Panc1 (cell line): ENCODE results near the gene PDCD11. TPM values are rescaled to one million over a fixed set of nuclear protein-coding genes. Genes with fewer than 3 reads are reported as not detected.

Experiments
- microRNA-seq: library from miRNA; unstranded; fragments of <30 nt; microRNA quantifications from one replicate; pipeline ENCODE4 v1.1.0, GENCODE V29; 2020; ENCODE audit not compliant: unreplicated experiment
- total RNA-seq: library from RNA; stranded (reverse); gene quantifications from one replicate; pipeline ENCODE4 v1.2.1, GENCODE V29; 2021; ENCODE audit not compliant: unreplicated experiment

Gene PDCD11
- total RNA-seq, 1 experiment from 2014 or later = 92.8 TPM

Small RNA genes within 50 kb of the gene (microRNA-seq; reads per million reads assigned to microRNA genes)
- gene MIR1307 = 7,171 reads per million, percentile 94 among the genes with 10 or more reads in this experiment

Other genes with a start within 250 kb of the PDCD11 start
- 150 TPM for gene NT5C2, start 203.4 kb upstream of the PDCD11 start, total RNA-seq
- 0.10 TPM for gene RPEL1, start 150.7 kb upstream of the PDCD11 start, total RNA-seq
- 0.08 TPM for gene INA, start 119.5 kb upstream of the PDCD11 start, total RNA-seq
- gene PCGF6, start 45.5 kb upstream of the PDCD11 start, total RNA-seq = 18.0 TPM
- 6.0 TPM for gene TAF5, start 28.6 kb upstream of the PDCD11 start, total RNA-seq
- gene ATP5MK, start 151 bp upstream of the PDCD11 start, total RNA-seq = 694 TPM
- gene CALHM2, start 55.7 kb downstream of the PDCD11 start, total RNA-seq = 5.9 TPM
- gene CALHM1, start 62.3 kb downstream of the PDCD11 start, total RNA-seq = not detected
- not detected for gene CALHM3, start 82.6 kb downstream of the PDCD11 start, total RNA-seq
- gene NEURL1, start 97.1 kb downstream of the PDCD11 start, total RNA-seq = 0.10 TPM